ENCODE results near the gene RTL9. TPM values are rescaled to one million over a fixed set of nuclear protein-coding genes. Genes with fewer than 3 reads are reported as not detected.

The RTL9 gene
- total RNA-seq, 6 experiments from 2014 or later = 0.09 to 0.29 (median 0.14) TPM; not detected in 2

DNA sequence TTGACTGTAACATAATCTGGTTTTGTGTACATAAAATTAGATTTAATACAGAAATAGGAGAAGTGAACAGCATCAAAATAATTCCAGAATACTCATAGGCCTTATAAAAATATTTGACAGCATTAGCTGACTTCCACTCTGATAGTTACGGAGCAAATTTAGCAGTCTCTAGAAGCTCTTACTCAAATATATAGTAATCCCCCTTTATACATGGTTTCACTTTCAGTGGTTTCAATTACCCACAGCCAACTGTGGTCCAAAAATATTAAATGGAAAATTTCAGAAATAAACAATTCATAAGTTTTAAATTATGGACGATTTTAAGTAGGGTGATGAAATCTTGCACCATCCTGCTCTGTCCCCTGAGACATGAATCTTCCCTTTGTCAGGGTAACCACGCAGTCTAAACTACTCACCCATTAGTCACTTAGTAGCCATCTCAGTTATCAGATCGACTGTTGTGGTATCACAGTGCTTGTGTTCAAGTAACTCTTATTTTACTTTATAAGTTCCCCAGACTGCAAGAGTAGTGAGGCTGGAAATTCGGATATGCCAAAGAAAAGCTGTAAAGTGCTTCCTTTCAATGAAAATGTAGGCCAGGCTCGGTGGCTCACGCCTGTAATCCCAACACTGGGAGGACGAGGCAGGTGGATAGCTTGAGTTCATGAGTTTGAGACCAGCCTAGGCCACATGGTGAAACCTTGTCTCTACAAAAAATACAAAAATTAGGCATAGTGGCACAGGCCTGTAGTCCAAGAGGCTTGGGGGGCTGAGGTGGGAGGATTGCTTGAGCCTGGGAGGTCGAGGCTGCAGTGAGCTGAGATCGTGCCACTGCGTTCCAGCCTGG is 17.2 kb upstream of the RTL9 start:
- 56% methylated on average over 11 of the region's 11 CpGs for WGBS (ENCODE audit: insufficient coverage, low coverage, low lambda C conversion rate, missing lambda C conversion rate)
- DNase-seq = no peak

DNA sequence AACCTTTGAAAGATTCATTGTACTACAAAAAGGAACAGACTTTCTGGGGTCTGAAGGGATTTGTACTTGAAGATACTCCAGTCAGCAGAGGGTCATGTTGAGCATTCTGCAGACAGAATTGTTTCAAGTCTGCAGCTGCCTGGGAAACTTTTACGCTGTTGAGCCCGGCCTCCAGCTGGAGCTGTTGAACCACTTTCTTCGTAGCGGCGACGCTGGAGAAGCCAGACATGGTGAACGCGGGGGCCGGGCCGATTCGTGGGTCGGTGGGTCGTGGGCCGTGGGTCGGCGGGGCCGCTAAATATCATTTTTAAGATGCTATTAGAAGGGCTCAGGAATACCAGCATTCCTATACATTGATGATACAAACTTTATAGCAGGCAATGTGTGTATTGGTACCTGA is 12.0 kb upstream of the RTL9 start:
- ATAC-seq = no peak
- WGBS (ENCODE audit: insufficient coverage, low coverage, low lambda C conversion rate, missing lambda C conversion rate) = 29% methylated on average over 6 of the region's 17 CpGs
- no peaks in the 10 kb centered on the region for H3K4me1 ChIP-seq
- no peak for TF ChIP-seq POLR2A (IDR thresholded peaks at IDR 0.05)
- TF ChIP-seq, protein P1, sequence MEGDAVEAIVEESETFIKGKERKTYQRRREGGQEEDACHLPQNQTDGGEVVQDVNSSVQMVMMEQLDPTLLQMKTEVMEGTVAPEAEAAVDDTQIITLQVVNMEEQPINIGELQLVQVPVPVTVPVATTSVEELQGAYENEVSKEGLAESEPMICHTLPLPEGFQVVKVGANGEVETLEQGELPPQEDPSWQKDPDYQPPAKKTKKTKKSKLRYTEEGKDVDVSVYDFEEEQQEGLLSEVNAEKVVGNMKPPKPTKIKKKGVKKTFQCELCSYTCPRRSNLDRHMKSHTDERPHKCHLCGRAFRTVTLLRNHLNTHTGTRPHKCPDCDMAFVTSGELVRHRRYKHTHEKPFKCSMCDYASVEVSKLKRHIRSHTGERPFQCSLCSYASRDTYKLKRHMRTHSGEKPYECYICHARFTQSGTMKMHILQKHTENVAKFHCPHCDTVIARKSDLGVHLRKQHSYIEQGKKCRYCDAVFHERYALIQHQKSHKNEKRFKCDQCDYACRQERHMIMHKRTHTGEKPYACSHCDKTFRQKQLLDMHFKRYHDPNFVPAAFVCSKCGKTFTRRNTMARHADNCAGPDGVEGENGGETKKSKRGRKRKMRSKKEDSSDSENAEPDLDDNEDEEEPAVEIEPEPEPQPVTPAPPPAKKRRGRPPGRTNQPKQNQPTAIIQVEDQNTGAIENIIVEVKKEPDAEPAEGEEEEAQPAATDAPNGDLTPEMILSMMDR (IDR thresholded peaks at IDR 0.05) = no peak
- H3K4me3 ChIP-seq = no peak overlapping the region
- intact Hi-C loops (cut with DNase I) = no loop called here
- peaks cover 0 to 5% of the 10 kb centered on the region in 2 donors for H3K27me3 ChIP-seq
- H3K36me3 ChIP-seq = no peaks in the 10 kb centered on the region
- peaks cover 0 to 3% (median 0%) of the 10 kb centered on the region in 4 donors for H3K9me3 ChIP-seq
- no peak overlapping the region for H3K27ac ChIP-seq
- DNase-seq = no peak

More for the DNA sequence above, 17.2 kb upstream of the RTL9 start:
- no peaks in the 10 kb centered on the region for H3K36me3 ChIP-seq
- intact Hi-C loops (cut with DNase I) = no loop called here
- peaks cover 0 to 3% of the 10 kb centered on the region in 2 donors for H3K27me3 ChIP-seq
- TF ChIP-seq POLR2A (IDR thresholded peaks at IDR 0.05) = no peak
- TF ChIP-seq, protein P1 (IDR thresholded peaks at IDR 0.05) = no peak
- no peaks in the 10 kb centered on the region for H3K9me3 ChIP-seq
- H3K27ac ChIP-seq = no peak overlapping the region
- H3K4me1 ChIP-seq = no peaks in the 10 kb centered on the region
- no peak overlapping the region for H3K4me3 ChIP-seq
- ATAC-seq = no peak

DNA sequence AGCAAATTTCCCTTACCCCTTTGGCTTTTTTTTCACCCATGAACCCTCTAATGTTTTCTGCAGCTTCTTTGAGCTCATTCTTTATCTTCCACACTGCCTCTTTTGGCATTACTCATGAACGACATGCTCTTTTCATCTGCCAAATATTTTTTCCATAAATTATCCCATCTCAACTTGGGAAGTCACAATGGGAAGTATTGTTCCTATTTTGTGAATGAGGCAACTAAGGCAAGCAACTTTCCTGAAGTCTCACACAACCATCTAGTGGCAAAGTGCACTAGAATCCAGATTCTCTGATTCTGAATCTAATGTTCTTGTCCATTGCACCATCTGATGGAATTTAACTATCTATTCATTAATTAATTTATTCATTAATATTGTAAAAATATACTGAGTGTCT is 625 bp downstream of the RTL9 start:
- Histone ChIP-seq H3K9me3 (no peaks in the 10 kb centered on the region), H3K27me3 (no peaks in the 10 kb centered on the region), H3K27ac (no peak overlapping the region), H3K4me1 (no peaks in the 10 kb centered on the region), H3K4me3 (no peak overlapping the region), H3K36me3 (no peaks in the 10 kb centered on the region)
- TF ChIP-seq POLR2A (IDR thresholded peaks at IDR 0.05) = no peak
- TF ChIP-seq, protein P1 (IDR thresholded peaks at IDR 0.05) = no peak
- DNase-seq (no peak), ATAC-seq (no peak)
- 36% methylated on average over 1 of the region's 1 CpG for WGBS (ENCODE audit: insufficient coverage, low coverage, low lambda C conversion rate, missing lambda C conversion rate)
- intact Hi-C loops (cut with DNase I) = no loop called here

DNA sequence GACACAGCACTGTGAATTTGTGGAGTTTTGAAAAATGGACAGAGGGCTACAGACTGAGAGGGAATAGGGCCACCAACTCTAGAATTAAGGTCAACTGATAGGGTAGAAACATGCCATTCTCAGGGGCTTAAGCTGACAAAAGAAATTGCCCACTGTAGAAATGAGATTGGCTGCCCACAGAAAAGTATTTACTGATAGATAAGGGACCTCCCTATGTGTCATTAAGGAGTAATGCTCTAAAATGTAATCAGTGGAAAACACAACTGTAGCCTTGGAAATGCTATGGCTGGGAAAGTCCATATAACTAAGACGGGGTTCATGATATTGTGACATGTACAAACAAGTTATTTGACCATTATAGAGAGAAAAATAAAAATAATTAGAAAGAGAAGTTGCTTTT is 4.6 kb downstream of the RTL9 start:
- H3K9me3 ChIP-seq = no peaks in the 10 kb centered on the region
- DNase-seq (no peak), ATAC-seq (no peak)
- no peak overlapping the region for H3K27ac ChIP-seq
- no peaks in the 10 kb centered on the region for H3K4me1 ChIP-seq
- WGBS (ENCODE audit: insufficient coverage, low coverage, low lambda C conversion rate, missing lambda C conversion rate) = 71% methylated on average over 1 of the region's 1 CpG
- H3K36me3 ChIP-seq = no peaks in the 10 kb centered on the region
- no peaks in the 10 kb centered on the region for H3K27me3 ChIP-seq
- intact Hi-C loops (cut with DNase I) = no loop called here
- no peak overlapping the region for H3K4me3 ChIP-seq
- TF ChIP-seq POLR2A (IDR thresholded peaks at IDR 0.05) = no peak
- TF ChIP-seq, protein P1 (IDR thresholded peaks at IDR 0.05) = no peak
